SK-N-MC (cell line): ENCODE results near the gene PDZD2.

Experiments
- DNase-seq: peaks from one replicate; pipeline ENCODE4 v3.0.0-alpha.2; 2011; ENCODE audit warnings: low read depth, low spot score
- H3K27ac ChIP-seq: fragments of 200-600 bp; sonication (generic); 2 replicates; pipeline ENCODE4 v1.5.1; 2016; ENCODE audit warnings: mixed run types
- H3K36me3 ChIP-seq: fragments of 200-600 bp; sonication (generic); 2 replicates; pipeline ENCODE4 v1.6.1; 2017; ENCODE audit warnings: antibody characterized with exemption, low read length, mixed read lengths; ENCODE audit not compliant: insufficient read depth
- H3K4me3 ChIP-seq: fragments of 200-600 bp; sonication (generic); 2 replicates; pipeline ENCODE4 v1.5.1; 2016
- H3K9ac ChIP-seq: fragments of 200-600 bp; sonication (generic); 2 replicates; pipeline ENCODE4 v1.8.0; 2017; ENCODE audit warnings: mixed run types, mixed read lengths; ENCODE audit not compliant: insufficient read length
- H3K9me3 ChIP-seq: fragments of 200-600 bp; sonication (generic); 2 replicates; pipeline ENCODE4 v1.6.1; 2017; ENCODE audit warnings: low read depth, mild to moderate bottlenecking, antibody characterized with exemption, low read length, moderate library complexity, mixed read lengths
- EZH2 ChIP-seq: fragments of 200-600 bp; sonication (generic); IDR thresholded peaks from one replicate; pipeline ENCODE4 v1.6.1; 2017; ENCODE audit warnings: antibody characterized with exemption
- FOXP2 ChIP-seq: optimal IDR thresholded peaks from 2 replicates; pipeline ENCODE3; 2011; ENCODE audit warnings: mild to moderate bottlenecking, moderate library complexity; ENCODE audit not compliant: insufficient read depth; ENCODE audit errors: extremely low read length, control extremely low read depth
- POLR2AphosphoS5 ChIP-seq: IDR thresholded peaks from 2 replicates; pipeline ENCODE4 v1.6.1; 2012; ENCODE audit warnings: mild to moderate bottlenecking, low read depth, low read length, borderline replicate concordance

PDZD2 gene

DNA sequence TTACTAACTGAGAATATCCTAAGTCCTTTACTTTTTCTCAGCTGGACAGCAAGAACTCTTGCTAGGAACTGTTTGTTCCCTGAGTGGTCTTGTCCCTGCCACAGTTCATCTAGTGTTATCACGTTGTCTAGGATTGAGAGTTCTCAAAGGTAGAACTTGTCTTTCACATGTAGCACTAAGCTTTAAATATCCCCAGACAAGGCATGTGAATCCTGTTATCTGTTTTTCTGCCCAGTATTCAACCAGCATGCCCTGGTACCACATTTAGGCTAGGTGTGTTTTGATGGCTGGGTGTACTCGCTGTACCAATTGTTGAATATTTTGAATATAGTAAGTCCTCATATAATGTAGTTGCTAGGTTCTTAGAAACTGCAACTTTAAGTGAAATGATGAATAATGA lies 27.9 kb upstream of the PDZD2 start:
- Histone ChIP-seq H3K36me3 (no peaks in the 10 kb centered on the region), H3K27ac (no peak overlapping the region), H3K9ac (no peak overlapping the region), H3K9me3 (no peaks in the 10 kb centered on the region), H3K4me3 (no peak overlapping the region)
- TF ChIP-seq FOXP2, result no peak
- no peak for TF ChIP-seq EZH2
- no peak for TF ChIP-seq POLR2AphosphoS5
- DNase-seq, result no peak

DNA sequence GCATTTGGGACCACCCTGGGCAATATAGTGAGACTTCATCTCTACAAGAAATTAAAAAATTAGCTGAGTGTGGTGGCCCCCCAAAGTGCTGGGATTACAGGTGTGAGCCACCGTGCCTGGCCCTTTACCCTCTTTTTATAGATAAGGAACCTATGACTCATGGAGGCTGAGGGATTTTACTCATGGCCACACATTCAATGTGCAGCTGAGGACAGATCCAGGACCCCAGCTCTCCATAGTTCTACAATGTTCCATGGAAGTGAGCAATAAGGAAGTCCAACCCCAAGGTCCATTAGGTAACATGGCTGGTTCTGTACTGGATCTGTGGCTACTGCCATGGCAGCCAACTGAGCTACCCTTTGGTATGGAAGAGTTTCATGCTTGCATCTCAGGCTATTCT lies 25.3 kb upstream of the PDZD2 start:
- no peak overlapping the region for H3K9ac ChIP-seq
- no peaks in the 10 kb centered on the region for H3K36me3 ChIP-seq
- DNase-seq, result no peak
- no peak overlapping the region for H3K4me3 ChIP-seq
- no peaks in the 10 kb centered on the region for H3K9me3 ChIP-seq
- no peak for TF ChIP-seq FOXP2
- no peak for TF ChIP-seq POLR2AphosphoS5
- no peak for TF ChIP-seq EZH2
- no peak overlapping the region for H3K27ac ChIP-seq

DNA sequence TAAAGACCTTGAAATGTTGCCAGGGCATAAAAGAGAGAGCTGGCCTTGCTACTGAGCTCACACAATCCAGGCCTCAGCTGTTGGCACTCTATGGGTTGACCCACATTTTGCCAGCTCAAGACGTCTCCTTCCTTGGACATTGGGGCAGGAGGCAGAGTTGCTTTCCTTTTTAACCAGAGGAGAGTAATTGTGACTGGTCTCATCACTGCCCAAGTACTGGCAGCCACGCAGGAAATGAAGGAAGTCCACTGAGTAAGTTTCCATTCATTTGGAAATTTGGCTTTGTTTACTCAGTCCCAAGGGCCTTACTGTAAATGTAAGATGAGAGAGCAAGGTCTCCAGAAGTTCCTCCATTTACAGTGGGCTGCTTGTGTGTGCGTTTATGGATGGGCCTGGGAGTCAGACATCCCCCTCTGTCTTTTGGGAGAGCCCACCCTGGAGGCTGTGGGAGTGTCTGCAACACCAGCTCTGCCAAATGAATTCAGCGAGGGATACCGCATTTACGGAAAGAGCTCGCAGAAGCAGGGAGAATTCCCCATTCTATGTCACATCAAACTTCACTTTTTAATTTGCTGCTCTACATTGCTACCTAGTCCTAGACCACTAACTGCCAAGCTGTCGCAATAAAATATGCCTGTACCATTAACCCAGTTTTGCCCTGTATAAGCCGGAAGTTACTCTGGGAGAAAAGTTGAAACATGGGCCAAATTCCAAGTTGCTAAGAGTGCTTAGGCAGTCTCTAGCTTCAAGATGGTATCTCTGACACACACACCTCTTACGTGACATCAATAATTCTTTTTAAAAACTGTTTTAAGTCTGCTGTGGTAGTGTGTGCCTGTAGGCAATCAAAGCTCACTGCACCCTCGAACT lies 24.5 kb upstream of the PDZD2 start:
- Histone ChIP-seq H3K36me3 (no peaks in the 10 kb centered on the region), H3K9me3 (no peaks in the 10 kb centered on the region), H3K4me3 (no peak overlapping the region), H3K9ac (no peak overlapping the region), H3K27ac (no peak overlapping the region)
- TF ChIP-seq FOXP2 (no peak), POLR2AphosphoS5 (no peak), EZH2 (no peak)
- no peak for DNase-seq

DNA sequence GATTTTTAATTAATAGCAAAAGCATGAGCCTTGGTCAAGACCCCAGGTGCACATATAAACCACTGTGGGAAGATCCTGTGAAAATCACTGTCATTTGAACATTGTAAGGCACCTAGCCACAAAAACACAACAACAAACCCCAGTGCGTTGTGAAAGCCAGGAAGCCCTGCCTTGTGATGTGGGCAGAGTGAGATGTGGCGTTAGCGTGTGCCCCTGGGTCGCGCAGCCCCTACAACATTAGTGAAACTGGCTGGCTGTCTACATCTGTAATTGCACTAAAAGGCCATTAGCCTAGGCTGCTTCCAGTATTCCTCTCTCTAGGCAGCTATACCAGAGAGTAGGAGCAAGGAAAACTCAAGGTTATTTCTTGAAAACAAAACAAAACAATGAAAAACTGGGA lies 21.1 kb upstream of the PDZD2 start:
- Histone ChIP-seq H3K36me3 (no peaks in the 10 kb centered on the region), H3K27ac (no peak overlapping the region), H3K4me3 (no peak overlapping the region), H3K9me3 (no peaks in the 10 kb centered on the region), H3K9ac (no peak overlapping the region)
- no peak for DNase-seq
- TF ChIP-seq EZH2 (no peak), POLR2AphosphoS5 (no peak), FOXP2 (no peak)

DNA sequence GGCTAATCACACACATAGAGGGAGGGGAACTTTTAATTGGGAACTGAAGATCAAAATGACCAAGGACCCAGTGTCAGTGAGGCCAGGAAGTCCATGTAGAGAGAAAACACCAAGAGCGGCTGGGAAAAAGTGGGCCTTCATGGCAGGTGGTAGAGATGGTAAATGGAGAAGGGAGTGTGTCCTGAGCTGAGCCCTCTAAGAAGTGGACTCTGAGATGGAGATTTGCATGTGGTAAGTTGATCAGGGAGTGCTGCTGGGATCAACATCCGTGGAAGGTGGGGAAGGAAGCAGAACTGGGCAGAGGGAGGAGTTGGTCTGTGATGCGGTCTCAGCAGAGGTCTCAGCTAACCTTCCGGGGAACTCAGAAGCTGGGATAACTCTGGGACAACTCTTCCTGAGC lies 18.9 kb upstream of the PDZD2 start:
- H3K9me3 ChIP-seq, result no peaks in the 10 kb centered on the region
- no peak overlapping the region for H3K9ac ChIP-seq
- H3K36me3 ChIP-seq, result no peaks in the 10 kb centered on the region
- H3K27ac ChIP-seq, result no peak overlapping the region
- no peak overlapping the region for H3K4me3 ChIP-seq
- no peak for TF ChIP-seq POLR2AphosphoS5
- no peak for TF ChIP-seq EZH2
- no peak for TF ChIP-seq FOXP2
- no peak for DNase-seq

DNA sequence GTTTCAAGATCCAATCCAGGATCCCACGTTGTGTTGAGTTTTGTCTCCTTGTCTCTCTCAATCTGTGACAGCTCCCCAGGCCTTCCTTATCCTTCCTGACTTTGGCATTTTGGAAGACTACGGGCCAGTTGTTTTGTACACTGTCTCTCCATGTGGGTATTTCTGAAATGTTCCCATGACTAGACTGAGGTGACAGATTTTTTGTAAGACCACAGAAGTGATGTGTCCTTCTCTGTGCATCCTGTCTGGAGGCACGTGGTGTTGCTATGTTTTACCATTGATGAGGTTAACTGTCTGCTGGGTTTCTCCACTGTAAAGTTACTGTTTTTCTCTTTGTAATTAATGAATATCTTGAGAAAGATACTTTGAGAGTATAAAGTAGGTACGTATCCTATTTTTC lies 15.7 kb upstream of the PDZD2 start:
- no peak overlapping the region for H3K27ac ChIP-seq
- no peak overlapping the region for H3K9ac ChIP-seq
- H3K4me3 ChIP-seq, result no peak overlapping the region
- no peak for DNase-seq
- TF ChIP-seq POLR2AphosphoS5 (no peak), FOXP2 (no peak), EZH2 (no peak)
- no peaks in the 10 kb centered on the region for H3K9me3 ChIP-seq
- H3K36me3 ChIP-seq, result no peaks in the 10 kb centered on the region

DNA sequence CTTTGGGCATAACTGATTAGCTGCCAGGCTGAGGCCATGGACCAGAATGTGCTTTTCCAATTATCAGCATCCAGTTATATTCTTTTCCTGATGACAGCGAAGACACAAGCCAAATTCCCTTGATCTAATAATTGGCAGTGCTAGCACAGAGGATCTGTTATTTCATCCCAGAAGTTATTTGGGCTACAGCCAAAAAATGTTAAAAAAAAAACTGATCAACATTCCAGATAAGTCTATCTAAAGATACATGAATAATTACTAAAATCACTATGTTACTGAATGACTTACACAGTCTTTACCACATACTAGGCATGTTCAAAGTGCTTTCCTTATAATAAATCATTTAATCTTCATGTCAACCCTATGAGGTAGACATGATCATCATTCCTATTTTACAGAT lies 13.5 kb upstream of the PDZD2 start:
- Histone ChIP-seq H3K27ac (no peak overlapping the region), H3K4me3 (no peak overlapping the region), H3K9me3 (no peaks in the 10 kb centered on the region), H3K9ac (no peak overlapping the region), H3K36me3 (no peaks in the 10 kb centered on the region)
- TF ChIP-seq EZH2 (no peak), POLR2AphosphoS5 (no peak), FOXP2 (no peak)
- DNase-seq, result no peak

DNA sequence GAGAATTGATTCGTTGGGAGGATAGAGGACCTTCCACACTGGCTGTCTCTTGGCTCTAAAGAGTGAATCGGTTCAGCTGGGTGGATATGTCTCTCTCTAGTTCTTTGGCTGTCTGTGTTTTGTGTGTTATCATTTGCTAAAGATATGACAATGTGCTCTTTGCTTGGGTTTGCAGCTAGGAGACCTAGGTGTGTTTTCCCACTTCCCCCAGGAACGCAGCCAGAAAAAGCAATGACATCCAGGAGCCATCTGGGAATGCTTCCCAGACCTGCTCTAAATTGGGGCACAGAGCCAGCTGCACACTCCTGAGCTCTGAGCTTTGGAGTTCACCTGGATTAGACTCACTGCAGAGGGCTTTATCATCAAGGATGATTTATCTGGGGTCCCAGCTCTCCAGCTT lies 12.8 kb upstream of the PDZD2 start:
- Histone ChIP-seq H3K36me3 (no peaks in the 10 kb centered on the region), H3K9ac (no peak overlapping the region), H3K9me3 (no peaks in the 10 kb centered on the region), H3K27ac (no peak overlapping the region), H3K4me3 (no peak overlapping the region)
- no peak for TF ChIP-seq POLR2AphosphoS5
- no peak for TF ChIP-seq EZH2
- DNase-seq, result no peak
